Hepatocyte (in vitro differentiated cells): Measurements from ENCODE around the gene DNAH11. TPM values are rescaled to one million over a fixed set of nuclear protein-coding genes. Genes with fewer than 3 reads are reported as not detected.

Experiments
- DNase-seq: peaks from one replicate; pipeline ENCODE4 v3.0.0-alpha.2; 2016; ENCODE audit warnings: low spot score
- H2AFZ ChIP-seq: fragments of 200-600 bp; sonication (generic); 2 replicates; pipeline ENCODE4 v1.6.0; 2016; ENCODE audit warnings: antibody characterized with exemption, mild to moderate bottlenecking
- H3K27ac ChIP-seq: fragments of 200-600 bp; sonication (generic); 2 replicates; pipeline ENCODE4 v1.5.1; 2016; ENCODE audit warnings: mild to moderate bottlenecking
- H3K27me3 ChIP-seq: fragments of 200-600 bp; sonication (generic); 2 replicates; pipeline ENCODE4 v1.6.1; 2016
- H3K36me3 ChIP-seq: fragments of 200-600 bp; sonication (generic); replicated peaks from 2 replicates; pipeline ENCODE4 v1.5.1; 2016; ENCODE audit warnings: low read depth; ENCODE audit not compliant: insufficient read depth
- H3K4me1 ChIP-seq: fragments of 200-600 bp; sonication (generic); 2 replicates; pipeline ENCODE4 v1.5.1; 2016; ENCODE audit warnings: mild to moderate bottlenecking, moderate library complexity; ENCODE audit not compliant: insufficient read depth
- H3K4me2 ChIP-seq: fragments of 200-600 bp; sonication (generic); 2 replicates; pipeline ENCODE4 v1.6.0; 2016
- H3K4me3 ChIP-seq: fragments of 200-600 bp; sonication (generic); 2 replicates; pipeline ENCODE4 v1.5.1; 2016; ENCODE audit warnings: mild to moderate bottlenecking
- H3K79me2 ChIP-seq: fragments of 200-600 bp; sonication (generic); 2 replicates; pipeline ENCODE4 v1.6.0; 2017; ENCODE audit warnings: mild to moderate bottlenecking
- H3K9me2 ChIP-seq: fragments of 200-600 bp; sonication (generic); replicated peaks from 2 replicates; pipeline ENCODE4 v1.6.0; 2017; ENCODE audit warnings: mild to moderate bottlenecking; ENCODE audit not compliant: insufficient read depth
- H3K9me3 ChIP-seq: fragments of 200-600 bp; sonication (generic); 2 replicates; pipeline ENCODE4 v1.5.1; 2016; ENCODE audit warnings: low read depth, mild to moderate bottlenecking
- H4K20me1 ChIP-seq: fragments of 200-600 bp; sonication (generic); 2 replicates; pipeline ENCODE4 v1.6.0; 2016; ENCODE audit warnings: mild to moderate bottlenecking; ENCODE audit not compliant: insufficient read depth, poor library complexity, severe bottlenecking
- EZH2 ChIP-seq: fragments of 200-600 bp; sonication (generic); IDR thresholded peaks from 2 replicates; pipeline ENCODE4 v1.6.1; 2016; ENCODE audit warnings: antibody characterized with exemption, mild to moderate bottlenecking, borderline replicate concordance
- EZH2phosphoT487 ChIP-seq: fragments of 200-600 bp; sonication (generic); IDR thresholded peaks from one replicate; pipeline ENCODE4 v1.6.1; 2018; ENCODE audit warnings: antibody characterized with exemption, mild to moderate bottlenecking, low read depth, moderate library complexity; ENCODE audit not compliant: unreplicated experiment, severe bottlenecking
- WGBS: methylation state at CpG from one replicate; pipeline ENCODE4 v1.1.6; 2016; ENCODE audit warnings: low lambda C conversion rate; ENCODE audit errors: missing lambda C conversion rate; 5-methylcytosine and 5-hydroxymethylcytosine counted together
- polyA plus RNA-seq: library from polyadenylated mRNA; unstranded; fragments of >200 nt; fragmentation: Nextera tagmentation; extraction: Ambion mirVana; gene quantifications from 2 replicates; pipeline ENCODE4 v1.2.1, GENCODE V29; 2016
- total RNA-seq: library from RNA; depleted of rRNA; stranded (reverse); fragments of >200 nt; gene quantifications from 2 replicates; pipeline ENCODE4 v1.2.3, GENCODE V29; 2014
- TF ChIP-seq, protein P1 (sequence below): fragments of 200-600 bp; sonication (generic); IDR thresholded peaks from 2 replicates; pipeline ENCODE4 v1.5.1; 2016; ENCODE audit warnings: antibody characterized with exemption, mild to moderate bottlenecking; ENCODE audit not compliant: poor library complexity

DNAH11 gene
- total and polyA plus RNA-seq, 2 experiments from 2014 or later = 0.43 to 1.3 TPM

GRCh38 chr7:21898265-21898930 lies 355.6 kb downstream of the DNAH11 start:
- Histone ChIP-seq H3K9me3 (no peaks in the 10 kb centered on the region), H3K4me1 (no peaks in the 10 kb centered on the region), H3K79me2 (no peaks in the 10 kb centered on the region), H2AFZ (no peak overlapping the region), H3K27ac (no peak overlapping the region), H3K4me3 (no peak overlapping the region), H3K9me2 (no peaks in the 10 kb centered on the region), H3K4me2 (no peak overlapping the region), H4K20me1 (no peaks in the 10 kb centered on the region), H3K36me3 (no peaks in the 10 kb centered on the region), H3K27me3 (no peaks in the 10 kb centered on the region)
- TF ChIP-seq EZH2phosphoT487 = no peak
- TF ChIP-seq, protein P1, sequence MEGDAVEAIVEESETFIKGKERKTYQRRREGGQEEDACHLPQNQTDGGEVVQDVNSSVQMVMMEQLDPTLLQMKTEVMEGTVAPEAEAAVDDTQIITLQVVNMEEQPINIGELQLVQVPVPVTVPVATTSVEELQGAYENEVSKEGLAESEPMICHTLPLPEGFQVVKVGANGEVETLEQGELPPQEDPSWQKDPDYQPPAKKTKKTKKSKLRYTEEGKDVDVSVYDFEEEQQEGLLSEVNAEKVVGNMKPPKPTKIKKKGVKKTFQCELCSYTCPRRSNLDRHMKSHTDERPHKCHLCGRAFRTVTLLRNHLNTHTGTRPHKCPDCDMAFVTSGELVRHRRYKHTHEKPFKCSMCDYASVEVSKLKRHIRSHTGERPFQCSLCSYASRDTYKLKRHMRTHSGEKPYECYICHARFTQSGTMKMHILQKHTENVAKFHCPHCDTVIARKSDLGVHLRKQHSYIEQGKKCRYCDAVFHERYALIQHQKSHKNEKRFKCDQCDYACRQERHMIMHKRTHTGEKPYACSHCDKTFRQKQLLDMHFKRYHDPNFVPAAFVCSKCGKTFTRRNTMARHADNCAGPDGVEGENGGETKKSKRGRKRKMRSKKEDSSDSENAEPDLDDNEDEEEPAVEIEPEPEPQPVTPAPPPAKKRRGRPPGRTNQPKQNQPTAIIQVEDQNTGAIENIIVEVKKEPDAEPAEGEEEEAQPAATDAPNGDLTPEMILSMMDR = no peak
- no peak for TF ChIP-seq EZH2
- WGBS = 86% methylated on average over 17 of the region's 17 CpGs
- no peak for DNase-seq

DNA sequence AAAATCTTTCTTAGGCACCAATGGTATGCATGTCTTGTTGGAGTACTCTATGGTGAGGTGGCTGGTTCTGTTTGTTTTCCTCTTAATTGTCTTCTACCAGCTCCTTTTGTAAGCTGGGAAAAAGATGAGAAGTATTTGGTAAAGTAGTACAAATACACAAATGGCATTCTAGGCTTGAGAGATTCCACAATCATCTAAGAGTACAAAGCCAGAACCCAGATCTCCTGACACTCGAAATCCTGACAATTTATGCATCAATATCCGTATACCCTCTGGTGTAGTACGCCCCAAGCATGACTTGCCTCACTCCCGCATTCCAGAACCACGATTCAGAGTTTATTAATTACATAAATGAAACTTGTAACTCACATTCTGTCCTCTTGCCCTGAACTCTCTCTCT lies 359.4 kb downstream of the DNAH11 start:
- Histone ChIP-seq H2AFZ (no peak overlapping the region), H3K9me3 (no peaks in the 10 kb centered on the region), H3K27ac (no peak overlapping the region), H3K9me2 (no peaks in the 10 kb centered on the region), H4K20me1 (no peaks in the 10 kb centered on the region), H3K27me3 (no peaks in the 10 kb centered on the region), H3K4me1 (no peaks in the 10 kb centered on the region), H3K4me3 (no peak overlapping the region), H3K36me3 (no peaks in the 10 kb centered on the region), H3K79me2 (no peaks in the 10 kb centered on the region), H3K4me2 (no peak overlapping the region)
- no peak for DNase-seq
- 79% methylated on average over 5 of the region's 5 CpGs for WGBS
- TF ChIP-seq EZH2phosphoT487 (no peak), EZH2 (no peak)
- TF ChIP-seq, protein P1 = no peak

- TF ChIP-seq EZH2phosphoT487 (no peak), EZH2 (no peak)
- TF ChIP-seq, protein P1 = no peak
- H3K4me2 ChIP-seq = no peak overlapping the region
- H3K4me3 ChIP-seq = no peak overlapping the region
- no peaks in the 10 kb centered on the region for H3K9me2 ChIP-seq
- H3K27ac ChIP-seq = no peak overlapping the region
- no peaks in the 10 kb centered on the region for H3K27me3 ChIP-seq
- no peaks in the 10 kb centered on the region for H3K9me3 ChIP-seq
- no peaks in the 10 kb centered on the region for H3K36me3 ChIP-seq
- DNase-seq = no peak
- no peaks in the 10 kb centered on the region for H3K79me2 ChIP-seq
- no peak overlapping the region for H2AFZ ChIP-seq
- H4K20me1 ChIP-seq = no peaks in the 10 kb centered on the region
- WGBS = 94% methylated on average over 14 of the region's 14 CpGs
- H3K4me1 ChIP-seq = no peaks in the 10 kb centered on the region
These were observed 360.4 kb downstream of the DNAH11 start for GRCh38 chr7:21903020-21903786.
